Calu3 (cell line): ENCODE results near the gene SCN2B. TPM values are rescaled to one million over a fixed set of nuclear protein-coding genes. Genes with fewer than 3 reads are reported as not detected.

Experiments used
- BruUV-seq: library from RNA; stranded (reverse); fragments of 400-500 nt; replicated peaks from 2 replicates; lab custom pipeline; 2021; lab: Mats Ljungman, UMichigan
- CTCF ChIA-PET: fragments of 300-600 bp; sonication (Branson Sonifier 250); formaldehyde crosslinking; loops from one replicate; lab custom pipeline; 2022; ENCODE audit warnings: antibody characterized with exemption; lab: Charles Lee
- DNase-seq: peaks from one replicate; pipeline ENCODE4 v3.0.0; 2022
- H3K27ac Mint-ChIP-seq: one replicate; pipeline ENCODE4 v1.8.0; 2022; ENCODE audit warnings: mixed read lengths; ENCODE audit not compliant: unreplicated experiment
- H3K27me3 Mint-ChIP-seq: one replicate; pipeline ENCODE4 v1.8.0; 2022; ENCODE audit warnings: mixed read lengths; ENCODE audit not compliant: unreplicated experiment
- H3K36me3 Mint-ChIP-seq: one replicate; pipeline ENCODE4 v1.8.0; 2022; ENCODE audit warnings: mild to moderate bottlenecking, moderate library complexity, mixed read lengths; ENCODE audit not compliant: insufficient read depth, unreplicated experiment
- H3K4me1 Mint-ChIP-seq: one replicate; pipeline ENCODE4 v1.8.0; 2022; ENCODE audit warnings: mild to moderate bottlenecking, low read depth, mixed read lengths; ENCODE audit not compliant: unreplicated experiment
- H3K4me3 Mint-ChIP-seq: one replicate; pipeline ENCODE4 v1.8.0; 2022; ENCODE audit warnings: mild to moderate bottlenecking, low read depth, moderate library complexity, mixed read lengths; ENCODE audit not compliant: unreplicated experiment
- H3K9me3 Mint-ChIP-seq: one replicate; pipeline ENCODE4 v1.8.0; 2022; ENCODE audit warnings: low read depth, mixed read lengths; ENCODE audit not compliant: unreplicated experiment
- intact Hi-C: fragments of 100-400 bp; cut with micrococcal nuclease; formaldehyde crosslinking; loops from one replicate; pipeline ENCODE4 v1.10.0; 2022; ENCODE audit not compliant: unreplicated experiment
- total RNA-seq: library from RNA; stranded (reverse); gene quantifications from 2 replicates; pipeline ENCODE4 v1.2.3, GENCODE V29; 2022
- TF ChIP-seq, protein P1 (sequence below): fragments of 200-600 bp; IDR thresholded peaks from one replicate; pipeline ENCODE4 v1.8.0; 2022; ENCODE audit warnings: antibody characterized with exemption; ENCODE audit not compliant: unreplicated experiment

SCN2B gene
- total RNA-seq, 1 experiment from 2014 or later: not detected

DNA sequence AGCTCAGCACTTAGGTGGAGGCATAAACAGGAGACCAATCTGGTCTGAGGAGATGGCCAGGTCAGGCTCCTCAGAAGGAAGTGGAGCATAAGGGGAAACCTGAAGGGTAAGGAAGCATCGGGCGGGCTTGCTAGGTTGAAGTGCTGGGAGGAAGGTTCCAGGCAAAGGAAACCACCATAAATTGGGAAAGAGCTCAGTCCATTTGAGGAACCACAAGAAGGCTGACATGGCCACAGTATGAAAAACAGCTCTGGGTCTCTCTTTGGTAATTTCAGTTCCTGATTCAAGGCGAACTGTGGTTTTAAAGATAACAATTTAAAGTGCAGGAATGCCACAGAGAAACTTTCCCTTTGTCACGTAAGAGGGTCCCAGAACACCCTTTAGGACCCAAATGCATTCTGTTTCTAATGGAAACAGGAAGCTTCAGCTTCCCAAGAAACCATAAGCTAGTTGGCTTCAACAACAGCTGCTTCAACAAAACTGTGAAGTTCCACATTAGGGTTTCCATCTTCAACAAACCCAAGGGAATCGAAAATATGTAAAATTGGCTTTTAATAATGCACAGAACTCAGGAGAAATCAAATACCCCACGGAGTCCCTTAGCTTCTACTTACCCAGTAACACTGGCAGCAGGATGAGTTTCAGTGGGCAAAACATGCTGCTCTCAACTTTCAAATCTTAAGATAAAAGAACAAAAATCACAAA lies 37.9 kb upstream of the SCN2B start:
- Mint-ChIP-seq H3K36me3 (peaks cover under 1% of the 10 kb centered on the region), H3K27ac (no peak overlapping the region), H3K27me3 (no peaks in the 10 kb centered on the region), H3K4me1 (peaks cover 26% of the 10 kb centered on the region), H3K9me3 (no peaks in the 10 kb centered on the region), H3K4me3 (no peak overlapping the region)
- BruUV-seq: no TSS peak
- TF ChIP-seq, protein P1, sequence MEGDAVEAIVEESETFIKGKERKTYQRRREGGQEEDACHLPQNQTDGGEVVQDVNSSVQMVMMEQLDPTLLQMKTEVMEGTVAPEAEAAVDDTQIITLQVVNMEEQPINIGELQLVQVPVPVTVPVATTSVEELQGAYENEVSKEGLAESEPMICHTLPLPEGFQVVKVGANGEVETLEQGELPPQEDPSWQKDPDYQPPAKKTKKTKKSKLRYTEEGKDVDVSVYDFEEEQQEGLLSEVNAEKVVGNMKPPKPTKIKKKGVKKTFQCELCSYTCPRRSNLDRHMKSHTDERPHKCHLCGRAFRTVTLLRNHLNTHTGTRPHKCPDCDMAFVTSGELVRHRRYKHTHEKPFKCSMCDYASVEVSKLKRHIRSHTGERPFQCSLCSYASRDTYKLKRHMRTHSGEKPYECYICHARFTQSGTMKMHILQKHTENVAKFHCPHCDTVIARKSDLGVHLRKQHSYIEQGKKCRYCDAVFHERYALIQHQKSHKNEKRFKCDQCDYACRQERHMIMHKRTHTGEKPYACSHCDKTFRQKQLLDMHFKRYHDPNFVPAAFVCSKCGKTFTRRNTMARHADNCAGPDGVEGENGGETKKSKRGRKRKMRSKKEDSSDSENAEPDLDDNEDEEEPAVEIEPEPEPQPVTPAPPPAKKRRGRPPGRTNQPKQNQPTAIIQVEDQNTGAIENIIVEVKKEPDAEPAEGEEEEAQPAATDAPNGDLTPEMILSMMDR: no peak
- CTCF ChIA-PET: interaction anchor here (0.5 to 1.3 kb wide), 2 partner anchors 12 to 151 kb away, joined by 3 to 5 read pairs; no protein-coding TSS in a partner anchor
- no peak for DNase-seq
- intact Hi-C loops: no loop called here

DNA sequence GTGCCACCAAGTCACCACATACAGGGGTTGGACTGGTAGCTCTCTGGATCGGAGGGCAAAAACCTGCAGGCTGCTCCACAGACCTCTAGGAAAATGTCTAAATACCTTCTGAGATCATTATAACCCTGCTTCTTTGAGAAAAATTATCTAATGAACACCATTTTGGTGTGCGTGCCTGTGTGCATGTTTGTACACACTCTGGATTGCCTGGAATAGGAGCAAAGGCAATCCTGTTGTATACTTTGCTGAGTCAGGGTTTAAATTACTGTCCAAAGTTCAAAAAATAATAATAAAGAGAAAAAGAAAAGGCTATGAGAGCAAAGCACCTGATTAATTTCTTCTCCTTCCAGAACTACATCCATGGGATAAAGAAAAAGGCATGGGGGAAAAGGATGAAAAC lies 37.3 kb upstream of the SCN2B start:
- H3K27me3 Mint-ChIP-seq: no peaks in the 10 kb centered on the region
- H3K27ac Mint-ChIP-seq: no peak overlapping the region
- H3K36me3 Mint-ChIP-seq: no peaks in the 10 kb centered on the region
- H3K4me1 Mint-ChIP-seq: peaks cover 24% of the 10 kb centered on the region
- intact Hi-C loops: no loop called here
- CTCF ChIA-PET: interaction anchor here (0.5 to 1.3 kb wide), 2 partner anchors 11 to 152 kb away, joined by 3 to 5 read pairs; no protein-coding TSS in a partner anchor
- DNase-seq: no peak
- no TSS peak for BruUV-seq
- no peaks in the 10 kb centered on the region for H3K9me3 Mint-ChIP-seq
- TF ChIP-seq, protein P1: no peak
- H3K4me3 Mint-ChIP-seq: no peak overlapping the region

DNA sequence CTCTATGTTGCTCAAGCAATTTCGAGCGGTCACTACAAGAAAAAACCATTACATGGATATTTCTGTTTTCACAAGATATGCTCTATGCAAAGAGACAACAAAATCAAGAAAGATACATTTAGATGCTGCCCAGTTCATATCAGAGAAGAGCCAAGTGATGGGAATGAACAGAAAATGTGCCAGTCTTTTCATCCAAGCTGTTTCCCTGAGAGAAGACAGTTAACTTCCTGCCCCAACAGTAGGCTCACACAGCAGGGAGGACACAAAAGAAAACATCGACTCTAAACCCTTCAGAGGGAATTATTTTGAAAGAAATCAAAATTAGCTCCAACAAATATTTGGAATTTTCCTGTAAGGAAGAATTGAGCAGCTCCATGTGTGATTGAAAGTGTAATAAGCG lies 36.8 kb upstream of the SCN2B start:
- TF ChIP-seq, protein P1: no peak
- CTCF ChIA-PET: no interaction called here
- no peak for DNase-seq
- no peak overlapping the region for H3K27ac Mint-ChIP-seq
- H3K27me3 Mint-ChIP-seq: no peaks in the 10 kb centered on the region
- peaks cover 24% of the 10 kb centered on the region for H3K4me1 Mint-ChIP-seq
- H3K36me3 Mint-ChIP-seq: no peaks in the 10 kb centered on the region
- intact Hi-C loops: no loop called here
- no peak overlapping the region for H3K4me3 Mint-ChIP-seq
- no TSS peak for BruUV-seq
- H3K9me3 Mint-ChIP-seq: no peaks in the 10 kb centered on the region

DNA sequence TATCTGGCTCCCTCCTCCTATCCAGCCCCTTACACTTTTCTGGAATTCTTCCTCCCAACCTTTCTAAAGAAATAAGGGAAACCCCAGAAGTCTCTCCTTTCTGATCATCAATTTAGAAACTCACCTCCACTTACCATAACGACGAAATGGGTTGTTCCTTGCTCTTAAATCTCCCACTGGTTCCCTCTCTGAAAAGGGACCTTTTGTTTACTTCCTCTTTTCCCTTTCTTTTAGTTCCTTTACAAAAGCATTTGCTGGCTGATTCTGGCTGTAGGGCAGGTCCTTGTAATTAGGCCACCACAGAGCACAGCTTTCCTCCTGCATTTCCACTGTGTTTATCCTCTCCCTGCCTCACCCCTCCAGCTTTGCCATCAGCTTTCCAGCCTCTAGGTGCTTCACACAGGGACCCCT lies 36.3 kb upstream of the SCN2B start:
- H3K9me3 Mint-ChIP-seq: no peaks in the 10 kb centered on the region
- H3K27me3 Mint-ChIP-seq: no peaks in the 10 kb centered on the region
- no peak for DNase-seq
- BruUV-seq: no TSS peak
- H3K4me1 Mint-ChIP-seq: peaks cover 24% of the 10 kb centered on the region
- intact Hi-C loops: no loop called here
- CTCF ChIA-PET: no interaction called here
- TF ChIP-seq, protein P1: no peak
- no peaks in the 10 kb centered on the region for H3K36me3 Mint-ChIP-seq
- no peak overlapping the region for H3K27ac Mint-ChIP-seq
- H3K4me3 Mint-ChIP-seq: no peak overlapping the region
